ENCODE measurements around the gene PISD. TPM values are rescaled to one million over a fixed set of nuclear protein-coding genes. Genes with fewer than 3 reads are reported as not detected.

The PISD gene
- total and polyA plus RNA-seq, 2 donors from 2014 or later, result 27.3 to 64.9 TPM

DNA sequence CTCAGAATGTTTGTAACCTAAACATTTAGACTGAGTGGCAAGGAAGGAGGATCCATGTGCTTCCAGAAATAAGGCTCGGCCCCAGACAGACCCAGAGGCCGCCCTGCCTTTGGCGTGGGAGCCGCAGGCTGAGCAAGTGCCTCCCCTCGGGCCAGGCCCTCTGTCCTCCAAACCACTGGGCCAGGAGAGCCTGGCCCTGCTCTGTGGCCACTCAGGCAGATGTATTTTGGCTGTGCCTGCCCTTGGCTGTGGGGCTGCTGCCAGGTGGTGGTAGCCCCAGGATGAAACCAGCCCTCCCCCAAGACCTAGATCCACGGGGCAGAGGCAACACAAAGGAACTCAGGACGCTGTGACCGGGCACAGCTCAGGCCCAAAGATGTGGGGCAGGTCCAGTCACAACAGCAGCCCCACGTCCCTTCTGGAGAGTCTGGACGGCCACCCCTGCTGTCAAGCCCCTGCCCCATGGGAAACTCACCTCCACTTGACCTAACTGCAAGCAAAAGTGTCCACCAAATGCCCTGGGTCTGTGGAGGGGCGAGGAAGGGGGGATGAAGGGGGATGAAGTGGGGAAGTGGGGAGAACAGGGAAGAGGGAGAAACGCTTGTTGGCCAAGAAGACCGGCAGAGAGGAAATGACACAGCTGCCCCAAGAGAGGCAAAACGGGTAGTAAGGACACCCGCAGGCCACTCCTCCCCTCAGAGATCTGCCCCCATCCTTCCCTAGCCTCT lies 24.0 kb downstream of the PISD start:
- Histone ChIP-seq H3K27me3 (ENCODE audit: control insufficient read depth, insufficient read depth, low read length) (no peaks in the 10 kb centered on the region), H3K9me3 (ENCODE audit: control insufficient read depth in 2 of 3, insufficient read depth in 1 of 3, low read length in 3 of 3) (no peaks in the 10 kb centered on the region), H3K27ac (ENCODE audit: low read depth in 2 of 2, low read length in 2 of 2) (peak overlapping the region; percentile 84), H3K9ac (ENCODE audit: low read length in 3 of 3) (peak overlapping the region in 1 of 3 donors; percentile 65), H3K4me1 (ENCODE audit: control insufficient read depth in 2 of 3, insufficient read depth in 2 of 3, low read depth in 1 of 3, low read length in 3 of 3) (peaks cover 0 to 18% (median 16%) of the 10 kb centered on the region in 3 donors), H3K4me3 (ENCODE audit: low read length in 3 of 3) (peak overlapping the region in 1 of 3 donors; percentile 29), H3K36me3 (ENCODE audit: control insufficient read depth in 2 of 3, insufficient read depth in 3 of 3, low read length in 3 of 3) (no peaks in the 10 kb centered on the region)
- no peak for TF ChIP-seq CTCF (IDR thresholded peaks at IDR 0.05; ENCODE audit: borderline replicate concordance, extremely low read depth, insufficient read depth)
- no peak for FAIRE-seq
- intact Hi-C loops (cut with DNase I), result no loop called here
- peak in 1 of 5 donors; percentile 54 for DNase-seq

DNA sequence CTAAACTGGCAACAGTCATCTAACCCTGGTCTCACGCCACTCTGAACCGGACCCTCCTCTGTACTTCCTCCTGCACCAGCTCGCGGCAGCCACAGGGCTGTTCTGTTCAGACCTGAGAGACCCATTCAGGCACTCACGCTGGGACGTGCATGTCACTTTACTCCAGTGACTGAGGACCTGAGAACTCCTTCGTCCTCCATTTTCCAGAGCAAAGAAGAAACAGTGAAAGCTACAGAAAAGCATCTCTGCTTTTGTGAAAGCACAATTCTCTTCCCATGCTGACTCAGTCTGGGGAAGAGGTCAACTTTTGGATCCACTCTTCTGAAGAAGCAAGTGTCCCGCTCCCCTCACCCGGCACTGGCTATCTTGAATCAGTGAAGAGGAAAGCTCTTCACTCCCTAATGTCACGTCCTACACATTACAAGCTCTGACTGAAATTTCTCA lies 24.5 kb downstream of the PISD start:
- intact Hi-C loops (cut with DNase I), result no loop called here

GRCh38 chr22:31635638-31636306 lies 26.2 kb downstream of the PISD start:
- no peak for TF ChIP-seq CTCF (IDR thresholded peaks at IDR 0.05; ENCODE audit: borderline replicate concordance, extremely low read depth, insufficient read depth)
- peaks cover 0 to 26% (median 16%) of the 10 kb centered on the region in 3 donors for H3K4me1 ChIP-seq (ENCODE audit: control insufficient read depth in 2 of 3, insufficient read depth in 2 of 3, low read depth in 1 of 3, low read length in 3 of 3)
- DNase-seq, result no peak

More for the DNA sequence above, 24.5 kb downstream of the PISD start:
- peak overlapping the region in 1 of 3 donors; percentile 65 for H3K9ac ChIP-seq (ENCODE audit: low read length in 3 of 3)
- TF ChIP-seq CTCF (IDR thresholded peaks at IDR 0.05; ENCODE audit: borderline replicate concordance, extremely low read depth, insufficient read depth), result no peak
- FAIRE-seq (no peak), DNase-seq (peak in 3 of 5 donors; percentile 48 to 73 (median 66))
- H3K27me3 ChIP-seq (ENCODE audit: control insufficient read depth, insufficient read depth, low read length), result no peaks in the 10 kb centered on the region
- no peaks in the 10 kb centered on the region for H3K36me3 ChIP-seq (ENCODE audit: control insufficient read depth in 2 of 3, insufficient read depth in 3 of 3, low read length in 3 of 3)
- H3K9me3 ChIP-seq (ENCODE audit: control insufficient read depth in 2 of 3, insufficient read depth in 1 of 3, low read length in 3 of 3), result no peaks in the 10 kb centered on the region
- H3K4me1 ChIP-seq (ENCODE audit: control insufficient read depth in 2 of 3, insufficient read depth in 2 of 3, low read depth in 1 of 3, low read length in 3 of 3), result peaks cover 0 to 20% (median 16%) of the 10 kb centered on the region in 3 donors
- H3K4me3 ChIP-seq (ENCODE audit: low read length in 3 of 3), result peak overlapping the region in 1 of 3 donors; percentile 29
- H3K27ac ChIP-seq (ENCODE audit: low read depth in 2 of 2, low read length in 2 of 2), result peak overlapping the region; percentile 84

More at GRCh38 chr22:31635638-31636306, 26.2 kb downstream of the PISD start:
- no peak overlapping the region for H3K4me3 ChIP-seq (ENCODE audit: low read length in 3 of 3)
- no peak for FAIRE-seq
- intact Hi-C loops (cut with DNase I), result no loop called here
- peak overlapping the region; percentile 0 to 51 for H3K27ac ChIP-seq (ENCODE audit: low read depth in 2 of 2, low read length in 2 of 2)
- no peaks in the 10 kb centered on the region for H3K9me3 ChIP-seq (ENCODE audit: control insufficient read depth in 2 of 3, insufficient read depth in 1 of 3, low read length in 3 of 3)
- H3K9ac ChIP-seq (ENCODE audit: low read length in 3 of 3), result no peak overlapping the region
- H3K36me3 ChIP-seq (ENCODE audit: control insufficient read depth in 2 of 3, insufficient read depth in 3 of 3, low read length in 3 of 3), result no peaks in the 10 kb centered on the region
- H3K27me3 ChIP-seq (ENCODE audit: control insufficient read depth, insufficient read depth, low read length), result no peaks in the 10 kb centered on the region
